C4-2B (cell line): ENCODE data around the gene DNAJC22.

Experiments
- H3K27ac ChIP-seq: fragments of 450-650 bp; 2 replicates; pipeline ENCODE4 v1.5.1; 2017
- CTCF ChIP-seq: fragments of 450-650 bp; conservative IDR thresholded peaks from 2 replicates; pipeline ENCODE4 v1.5.1; 2017; ENCODE audit warnings: mild to moderate bottlenecking
- ZFX ChIP-seq: fragments of 450-650 bp; IDR thresholded peaks from 2 replicates; pipeline ENCODE4 v1.6.1; 2017

The DNAJC22 gene

DNA sequence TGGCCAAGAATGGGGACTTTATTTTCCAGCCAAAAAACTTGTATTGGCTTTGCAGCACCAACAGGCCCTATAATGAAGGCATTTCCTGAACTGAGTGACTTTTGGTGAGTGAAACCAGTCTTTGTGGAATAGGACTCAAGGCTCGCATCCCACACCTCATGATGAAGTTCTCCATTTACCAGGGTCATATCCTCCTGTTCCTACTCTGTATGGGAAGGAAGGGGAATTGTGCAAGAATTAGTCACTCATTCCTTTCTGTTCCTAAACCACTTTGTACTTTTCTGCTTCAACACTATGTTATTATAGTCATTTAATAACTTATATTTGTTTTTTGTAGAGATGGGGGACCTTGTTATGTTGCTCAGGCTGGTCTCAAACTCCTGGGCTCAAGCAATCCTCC, 18.3 kb downstream of the DNAJC22 start:
- no peak overlapping the region for H3K27ac ChIP-seq
- TF ChIP-seq ZFX = no peak
- no peak for TF ChIP-seq CTCF

- no peak overlapping the region for H3K27ac ChIP-seq
- no peak for TF ChIP-seq ZFX
- no peak for TF ChIP-seq CTCF
Observed at GRCh38 chr12:49365542-49365941, 18.9 kb downstream of the DNAJC22 start.

DNA sequence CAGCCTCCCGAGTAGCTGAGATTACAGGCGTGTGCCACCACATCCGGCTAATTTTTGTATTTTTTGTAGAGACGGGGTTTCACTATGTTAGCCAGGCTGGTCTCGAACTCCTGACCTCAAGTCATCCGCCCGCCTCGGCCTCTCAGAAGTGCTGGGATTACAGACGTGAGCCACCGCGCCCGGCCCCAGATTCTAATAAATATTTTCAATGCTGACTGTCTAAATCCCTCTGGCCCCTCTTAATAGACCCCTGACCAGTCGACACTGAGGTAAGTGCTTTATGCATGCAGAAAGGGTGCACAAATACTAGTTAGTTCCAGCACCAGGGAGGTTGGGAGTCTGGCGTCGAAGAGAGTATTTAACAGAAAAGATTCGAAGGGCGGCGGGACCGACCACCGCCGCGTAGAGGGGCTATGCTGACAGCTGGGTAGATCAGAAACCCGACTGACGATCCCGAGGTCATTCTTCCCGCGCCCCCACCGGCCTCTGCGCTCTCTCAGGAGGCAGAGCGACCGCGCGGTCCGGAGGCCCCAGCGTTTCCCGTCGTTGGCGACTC, 19.5 kb downstream of the DNAJC22 start:
- peak overlapping the region; percentile 99 for H3K27ac ChIP-seq
- TF ChIP-seq ZFX (no peak), CTCF (no peak)

DNA sequence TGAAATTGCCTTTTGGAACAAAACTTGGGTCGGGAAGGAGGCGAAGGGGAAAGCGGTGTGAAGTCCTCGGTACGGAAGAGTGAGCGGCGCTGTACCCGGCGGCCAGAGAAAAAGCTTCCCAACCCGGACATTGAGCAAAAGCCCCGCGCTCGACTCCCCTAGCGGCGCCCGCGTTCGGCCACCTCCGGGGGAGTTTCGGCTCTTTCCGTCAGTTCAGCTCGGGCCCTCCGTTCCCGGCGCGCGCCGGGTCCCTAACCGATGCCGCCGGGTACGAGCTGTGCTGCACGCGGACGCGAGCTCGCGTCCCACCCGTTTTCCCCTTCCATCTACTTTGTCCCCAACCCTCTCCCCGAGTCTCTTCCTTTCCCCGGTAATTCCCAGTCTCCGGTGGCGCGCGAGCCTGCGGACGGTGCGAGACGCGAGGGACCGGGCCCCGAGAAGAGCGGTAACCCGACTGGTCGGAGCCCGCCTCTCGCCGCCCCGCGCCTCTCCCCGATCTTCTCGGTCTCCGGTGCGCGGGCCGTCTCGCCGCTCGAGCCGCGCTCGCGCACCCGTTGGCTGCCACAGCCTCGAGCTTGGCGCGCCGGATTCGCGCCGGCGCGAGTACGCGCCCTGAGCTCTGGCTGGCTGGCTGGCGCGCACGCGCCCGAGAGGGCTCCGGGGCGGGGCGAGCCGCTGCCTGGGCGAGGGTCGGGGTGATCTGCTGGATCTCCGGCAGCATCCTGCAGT, 20.1 kb downstream of the DNAJC22 start:
- peak overlapping the region; percentile 99 for H3K27ac ChIP-seq
- TF ChIP-seq CTCF (peak; percentile 31), ZFX (peak; percentile 56; the same call in 1 of the 2 replicates)

DNA sequence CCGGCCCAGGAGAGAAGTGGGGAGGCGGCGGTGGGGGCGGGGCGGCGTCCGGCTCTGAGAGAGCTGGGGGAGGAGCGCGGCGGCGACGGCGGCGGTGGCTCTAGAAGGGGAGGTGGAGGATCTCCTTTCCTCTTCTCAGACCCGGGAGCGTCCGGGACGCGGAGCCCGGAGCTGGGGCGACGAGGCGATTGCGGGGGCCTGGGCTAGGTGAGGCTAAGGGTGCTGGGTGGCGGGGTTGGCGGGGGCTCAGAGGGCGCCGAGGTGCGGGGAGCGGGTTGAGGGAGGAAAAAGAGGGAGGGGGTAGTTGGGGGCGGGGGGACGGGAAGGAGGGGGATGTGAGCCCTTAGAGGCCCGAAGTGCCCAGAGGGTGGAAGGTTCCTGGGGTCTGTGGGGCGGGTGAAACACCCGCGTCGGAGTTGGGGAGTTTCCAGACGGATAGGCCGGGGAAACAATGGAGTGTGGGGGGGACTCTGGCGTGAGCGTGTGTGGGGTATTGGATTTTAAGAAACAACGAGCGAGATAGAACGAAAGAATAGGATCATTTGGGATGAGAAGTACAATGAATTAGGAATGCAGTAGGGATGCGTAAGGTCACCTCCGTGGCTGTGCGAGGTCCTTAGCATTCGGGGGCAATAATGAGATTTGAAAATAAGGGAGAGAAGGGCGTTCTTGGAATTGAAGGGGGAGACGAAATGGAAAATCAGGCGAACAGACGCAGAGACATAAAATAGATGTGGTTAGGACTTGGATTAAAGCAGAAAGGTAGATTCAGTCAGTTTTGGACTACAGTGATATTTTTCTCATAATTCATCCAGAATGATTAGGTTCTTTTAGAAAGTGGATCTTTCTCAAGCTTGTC, 20.9 kb downstream of the DNAJC22 start, which contains the start of gene SPATS2:
SPATS2 (plus strand) TSS at position 82 of the 859 bp plus-strand sequence. CDS start 93,551 bp downstream, outside the sequence.
- peak within 1 kb of the TSS; percentile 99 for H3K27ac ChIP-seq
- no peak for TF ChIP-seq CTCF
- no peak for TF ChIP-seq ZFX

GRCh38 chr12:49368240-49368600, 21.5 kb downstream of the DNAJC22 start:
- no peak overlapping the region for H3K27ac ChIP-seq
- TF ChIP-seq CTCF (no peak), ZFX (no peak)
